ENCODE data around the gene FOXN3. TPM values are rescaled to one million over a fixed set of nuclear protein-coding genes. Genes with fewer than 3 reads are reported as not detected.

Gene FOXN3
- polyA plus RNA-seq, 1 donor (not counting 4 experiments of a cell fraction or from before 2014, with no cell fraction given), result 10.2 TPM

- no peak overlapping the region for H3K27ac ChIP-seq (ENCODE audit: control insufficient read depth, insufficient read depth, low read length)
- TF ChIP-seq EZH2 (IDR thresholded peaks at IDR 0.05; ENCODE audit: low read length) (no peak), CTCF (optimal IDR thresholded peaks at IDR 0.05 in 1 of 3, IDR thresholded peaks at IDR 0.05 in 1 of 3, conservative IDR thresholded peaks at IDR 0.05 in 1 of 3; ENCODE audit: extremely low read depth in 1 of 3, insufficient read depth in 2 of 3, low read length in 3 of 3) (no peak)
- DNase-seq (ENCODE audit: low read depth, low spot score), result no peak
- peaks cover 14% of the 10 kb centered on the region for H3K27me3 ChIP-seq (ENCODE audit: control insufficient read depth, extremely low read depth, insufficient read depth, low read length)
- no peak overlapping the region for H3K4me3 ChIP-seq (ENCODE audit: control insufficient read depth in 2 of 3, extremely low read depth in 1 of 3, insufficient read depth in 2 of 3, low read depth in 1 of 3, low read length in 3 of 3)
- H3K9ac ChIP-seq (ENCODE audit: control insufficient read depth, extremely low read depth, insufficient read depth, low read length), result no peak overlapping the region
- no peaks in the 10 kb centered on the region for H4K20me1 ChIP-seq (ENCODE audit: control insufficient read depth, extremely low read depth, insufficient read depth, low read length)
- no peaks in the 10 kb centered on the region for H3K9me1 ChIP-seq (ENCODE audit: control insufficient read depth, extremely low read depth, insufficient read depth, low read length)
- dilution Hi-C loops (cut with MboI; ENCODE audit: extremely low pct_ligation_motif_present, low sequenced_read_pairs), result no loop called here
- H3K4me2 ChIP-seq (ENCODE audit: control insufficient read depth, extremely low read depth, insufficient read depth, low read depth, low read length), result no peak overlapping the region
- H3K36me3 ChIP-seq (ENCODE audit: control insufficient read depth in 2 of 2, extremely low read depth in 1 of 2, insufficient read depth in 2 of 2, low read length in 2 of 2), result no peaks in the 10 kb centered on the region
- H3K79me2 ChIP-seq (ENCODE audit: control insufficient read depth, insufficient read depth, low read length), result no peaks in the 10 kb centered on the region
- no peaks in the 10 kb centered on the region for H3K9me3 ChIP-seq (ENCODE audit: control insufficient read depth, low read depth, low read length)
- FAIRE-seq, result no peak
- no peak overlapping the region for H2AFZ ChIP-seq (ENCODE audit: control insufficient read depth, low read length)
- H3K4me1 ChIP-seq (ENCODE audit: control insufficient read depth, extremely low read depth, insufficient read depth, low read length), result peaks cover 15% of the 10 kb centered on the region
These were observed 276.7 kb downstream of the FOXN3 start for GRCh38 chr14:89140326-89140725.

DNA sequence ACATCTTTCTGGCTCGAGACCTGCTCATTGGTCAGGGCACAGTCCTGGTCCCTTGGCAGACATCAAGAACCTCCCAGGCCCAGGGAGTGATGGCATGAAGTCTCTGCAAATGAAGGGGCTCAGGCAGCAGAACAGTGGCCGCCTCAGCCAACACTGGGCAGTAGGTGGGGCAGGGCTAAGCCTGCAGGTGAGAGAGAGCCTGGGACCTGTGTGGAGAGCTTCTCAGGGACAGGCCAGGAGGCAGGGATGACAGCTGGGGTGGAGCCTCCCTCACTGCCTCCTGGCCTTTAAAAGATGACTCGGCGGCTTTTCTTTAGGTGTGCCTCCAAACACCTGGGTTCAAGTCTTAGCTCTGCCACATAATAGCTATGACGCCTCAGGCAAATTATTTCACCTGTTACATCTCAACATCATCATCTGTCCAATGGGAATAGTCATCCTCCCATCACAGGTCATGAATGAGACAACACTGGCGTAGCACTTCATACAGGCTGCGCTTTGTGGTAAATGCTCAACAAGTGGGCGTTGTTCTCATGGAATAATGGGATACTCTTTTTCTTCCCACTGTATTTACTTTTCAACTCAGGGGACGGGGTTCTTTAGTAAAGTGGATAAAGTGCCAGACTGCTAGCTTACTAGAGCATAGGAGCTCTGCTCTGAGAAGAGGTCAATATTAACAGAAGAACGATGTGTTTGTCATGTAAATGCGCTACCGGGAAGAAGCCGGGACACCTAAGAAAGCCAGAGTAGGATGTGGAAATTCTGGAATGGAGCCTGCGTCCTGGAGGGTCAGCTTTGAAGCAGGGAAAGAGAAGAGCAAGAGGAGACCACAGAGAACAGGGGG, 277.4 kb downstream of the FOXN3 start:
- Histone ChIP-seq H3K79me2 (ENCODE audit: control insufficient read depth, insufficient read depth, low read length) (no peaks in the 10 kb centered on the region), H3K9ac (ENCODE audit: control insufficient read depth, extremely low read depth, insufficient read depth, low read length) (no peak overlapping the region), H3K9me1 (ENCODE audit: control insufficient read depth, extremely low read depth, insufficient read depth, low read length) (no peaks in the 10 kb centered on the region), H2AFZ (ENCODE audit: control insufficient read depth, low read length) (no peak overlapping the region), H3K27me3 (ENCODE audit: control insufficient read depth, extremely low read depth, insufficient read depth, low read length) (peaks cover 8% of the 10 kb centered on the region), H3K4me2 (ENCODE audit: control insufficient read depth, extremely low read depth, insufficient read depth, low read depth, low read length) (no peak overlapping the region), H3K4me3 (ENCODE audit: control insufficient read depth in 2 of 3, extremely low read depth in 1 of 3, insufficient read depth in 2 of 3, low read depth in 1 of 3, low read length in 3 of 3) (no peak overlapping the region), H3K36me3 (ENCODE audit: control insufficient read depth in 2 of 2, extremely low read depth in 1 of 2, insufficient read depth in 2 of 2, low read length in 2 of 2) (no peaks in the 10 kb centered on the region), H4K20me1 (ENCODE audit: control insufficient read depth, extremely low read depth, insufficient read depth, low read length) (no peaks in the 10 kb centered on the region), H3K4me1 (ENCODE audit: control insufficient read depth, extremely low read depth, insufficient read depth, low read length) (peaks cover 15% of the 10 kb centered on the region), H3K27ac (ENCODE audit: control insufficient read depth, insufficient read depth, low read length) (no peak overlapping the region), H3K9me3 (ENCODE audit: control insufficient read depth, low read depth, low read length) (no peaks in the 10 kb centered on the region)
- no peak for TF ChIP-seq CTCF (optimal IDR thresholded peaks at IDR 0.05 in 1 of 3, IDR thresholded peaks at IDR 0.05 in 1 of 3, conservative IDR thresholded peaks at IDR 0.05 in 1 of 3; ENCODE audit: extremely low read depth in 1 of 3, insufficient read depth in 2 of 3, low read length in 3 of 3)
- no peak for FAIRE-seq
- DNase-seq (ENCODE audit: low read depth, low spot score), result no peak
- dilution Hi-C loops (cut with MboI; ENCODE audit: extremely low pct_ligation_motif_present, low sequenced_read_pairs), result no loop called here
